Ovary (tissue), 9 donors: ENCODE data around the gene B3GNT5. TPM values are rescaled to one million over a fixed set of nuclear protein-coding genes. Genes with fewer than 3 reads are reported as not detected.

ENCODE experiments used
- DNase-seq, 5 donors: peaks; one replicate each; pipeline ENCODE4 v3.0.0-alpha.2; 2019 to 2020
- H3K27ac ChIP-seq, 2 donors: fragments of 200-600 bp; one replicate each; pipeline versions ENCODE4 v1.5.1 to v1.8.0; 2019 to 2022
- H3K27me3 ChIP-seq: fragments of 200-600 bp; one replicate; pipeline ENCODE4 v1.8.0; 2022
- H3K36me3 ChIP-seq: fragments of 200-600 bp; sonication (generic); one replicate; pipeline ENCODE4 v1.5.1; 2019
- H3K4me1 ChIP-seq: one replicate; pipeline ENCODE4 v1.8.1; 2013; ENCODE audit warnings: mild to moderate bottlenecking, moderate library complexity; ENCODE audit not compliant: insufficient read depth
- H3K4me3 ChIP-seq: fragments of 200-600 bp; sonication (generic); one replicate; pipeline ENCODE4 v1.5.1; 2017
- H3K9me3 ChIP-seq, 2 donors: fragments of 200-600 bp in 1 of 2; sonication (generic) in 1 of 2; one replicate each; pipeline versions ENCODE4 v1.5.1 to v1.8.1; 2013 to 2019; ENCODE audit warnings: mild to moderate bottlenecking in 1 of 2, moderate library complexity in 1 of 2
- CTCF ChIP-seq, 3 donors: fragments of 450-650 bp in 2 of 3; fragments of 200-600 bp in 1 of 3; IDR thresholded peaks; one replicate each; pipeline versions ENCODE4 v1.5.1 to v1.8.0; 2016 to 2022; ENCODE audit warnings: antibody characterized with exemption in 3 of 3, mild to moderate bottlenecking in 1 of 3
- EP300 ChIP-seq: sonication (generic); formaldehyde crosslinking; IDR thresholded peaks from one replicate; pipeline ENCODE4 v1.6.1; 2017; ENCODE audit warnings: antibody characterized with exemption
- POLR2A ChIP-seq: fragments of 450-650 bp; IDR thresholded peaks from one replicate; pipeline ENCODE4 v1.6.1; 2017; ENCODE audit warnings: antibody characterized with exemption, mild to moderate bottlenecking, moderate library complexity
- intact Hi-C, 4 donors: fragments of 100-400 bp; cut with DNase I; formaldehyde crosslinking; loops; one replicate each; pipeline versions ENCODE4 v1.11.0 to v1.15.1; 2022 to 2023
- polyA plus RNA-seq, 2 donors: library from polyadenylated mRNA; stranded (reverse); fragments of 200-250 nt in 1 of 2; fragments of 350-450 nt in 1 of 2; fragmentation: Illumina TruSeq in 1 of 2; extraction: RNeasy Lipid Tissue Mini Kit (QIAGEN cat#74804) in 1 of 2; gene quantifications; one replicate each; pipeline ENCODE4 v1.2.3, GENCODE V29; 2013 to 2014
- small RNA-seq: library from RNA; depleted of rRNA; stranded (forward); fragments of <200 nt; gene quantifications from one replicate; pipeline ENCODE3, GENCODE V24; 2016
- total RNA-seq, 7 donors: library from RNA; depleted of rRNA in 2 of 7; stranded (reverse); fragments of >200 nt in 2 of 7; fragmentation: NEBNext Ultra II Directional in 3 of 7; extraction: Animal tissue kit (Norgen Biotek cat#: 25700) in 3 of 7; gene quantifications; one replicate each; pipeline versions ENCODE4 v1.1.0 to v1.2.4, GENCODE V29; 2016 to 2023
- donor health status: DM: no; HTN: no; CAD: no; lungs with moderate emphysema.
- donor health status: DM: no; HTN: no; CAD: no.
- donor health status: Bipolar disorder and iron deficiency.
- donor health status: DM: yes; HTN: yes; CAD: no.
- donor health status: DM: no; HTN: no; CAD: no.
- donor health status: DM: yes; HTN: yes; CAD: no.

B3GNT5 gene
- total and polyA plus RNA-seq, 9 donors, result 4.1 to 12.9 (median 6.8) TPM

- intact Hi-C loops, result no loop called here
- Histone ChIP-seq H3K27ac (no peak overlapping the region), H3K4me3 (no peak overlapping the region), H3K4me1 (no peaks in the 10 kb centered on the region), H3K9me3 (no peaks in the 10 kb centered on the region), H3K36me3 (no peaks in the 10 kb centered on the region), H3K27me3 (no peaks in the 10 kb centered on the region)
- TF ChIP-seq POLR2A, result no peak
- no peak for TF ChIP-seq EP300
- TF ChIP-seq CTCF (IDR thresholded peaks at IDR 0.05), result no peak
- DNase-seq, result no peak
These were observed 66.3 kb downstream of the B3GNT5 start for GRCh38 chr3:183319371-183319770.

Small RNAs within 50 kb of the gene (small RNA-seq; reads per million reads assigned to genes)
- not detected for gene RNA5SP151

Other genes starting within 250 kb of the B3GNT5 start
- 10 to 100 TPM; 21.7 to 31.4 (median 24.0) TPM for gene MCCC1, start 153.8 kb upstream of the B3GNT5 start, total RNA-seq
- 10 to 100 TPM; 29.6 to 32.8 TPM for gene MCCC1, start 153.8 kb upstream of the B3GNT5 start, polyA plus RNA-seq
- under 1 TPM in 5 of 7 donors, not detected in 2; 0.07 to 0.34 (median 0.26) TPM for gene LAMP3, start 90.5 kb upstream of the B3GNT5 start, total RNA-seq
- gene LAMP3, start 90.5 kb upstream of the B3GNT5 start, polyA plus RNA-seq, result 1 to 10 TPM in 1 of 2 donors, under 1 TPM in 1; 0.08 to 1.2 TPM
- gene MCF2L2, start 175.4 kb downstream of the B3GNT5 start, total RNA-seq, result 1 to 10 TPM in 3 of 7 donors, under 1 TPM in 4; 0.12 to 1.1 (median 0.61) TPM
- gene MCF2L2, start 175.4 kb downstream of the B3GNT5 start, polyA plus RNA-seq, result 1 to 10 TPM in 1 of 2 donors, under 1 TPM in 1; 0.39 to 2.2 TPM